Right atrium auricular region (tissue), 2 donors: Measurements from ENCODE around the gene INTS4. TPM values are rescaled to one million over a fixed set of nuclear protein-coding genes. Genes with fewer than 3 reads are reported as not detected.

Experiments used
- DNase-seq: peaks from one replicate; pipeline ENCODE4 v3.0.0-alpha.2; 2019; ENCODE audit warnings: low spot score
- H3K27ac ChIP-seq, 2 donors: fragments of 200-600 bp; sonication (generic); 1 replicate in 1 of 2; 2 replicates in 1 of 2; pipeline ENCODE4 v1.5.1; 2016 to 2019
- H3K27me3 ChIP-seq, 2 donors: fragments of 200-600 bp; sonication (generic); one replicate each; pipeline versions ENCODE4 v1.5.1 to v1.6.0; 2017 to 2019
- H3K36me3 ChIP-seq: fragments of 200-600 bp; sonication (generic); one replicate; pipeline ENCODE4 v1.5.1; 2016
- H3K4me1 ChIP-seq, 2 donors: fragments of 200-600 bp; sonication (generic); one replicate each; pipeline versions ENCODE4 v1.5.1 to v1.6.0; 2017 to 2019
- H3K4me3 ChIP-seq, 2 donors: fragments of 200-600 bp; sonication (generic); 1 replicate in 1 of 2; 2 replicates in 1 of 2; pipeline ENCODE4 v1.5.1; 2017 to 2019; ENCODE audit warnings: mild to moderate bottlenecking in 1 of 2, moderate library complexity in 1 of 2
- H3K9me3 ChIP-seq, 2 donors: fragments of 200-600 bp; sonication (generic); one replicate each; pipeline ENCODE4 v1.5.1; 2019
- total RNA-seq, 2 donors: library from RNA; depleted of rRNA; stranded (reverse); fragments of >200 nt; gene quantifications; one replicate each; pipeline ENCODE4 v1.1.0, GENCODE V29; 2016
- TF ChIP-seq, protein P1 (sequence below), 2 donors: fragments of 200-600 bp; sonication (generic); IDR thresholded peaks; one replicate each; pipeline ENCODE4 v1.5.1; 2019; ENCODE audit warnings: antibody characterized with exemption in 2 of 2

INTS4 gene
- total RNA-seq, 2 donors from 2014 or later = 9.9 to 12.3 TPM

DNA sequence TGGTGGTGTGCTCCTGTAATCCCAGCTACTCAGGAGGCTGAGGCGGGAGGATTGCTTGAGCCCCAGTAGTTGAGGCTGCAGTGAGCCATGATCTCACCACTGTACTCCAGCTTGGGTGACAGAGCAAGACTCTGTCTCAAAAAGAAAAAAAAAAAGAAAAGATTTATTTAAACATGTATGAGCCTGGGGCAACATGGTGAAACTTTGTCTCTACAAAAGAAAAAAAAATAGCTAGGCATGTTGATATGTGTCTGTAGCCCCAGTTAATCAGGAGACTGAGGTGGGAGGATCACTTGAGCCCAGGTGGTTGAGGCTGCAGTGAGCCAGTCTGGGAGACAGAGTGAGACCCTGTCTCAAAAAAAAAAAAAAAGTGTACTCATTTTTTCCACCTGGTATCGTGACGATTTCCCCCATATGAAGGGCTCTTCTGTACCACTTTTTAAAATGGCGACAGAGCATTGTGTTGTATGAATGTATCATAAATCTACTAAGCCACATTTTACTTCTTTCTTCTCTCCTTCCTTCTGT lies 45.0 kb upstream of the INTS4 start:
- no peak overlapping the region for H3K4me3 ChIP-seq
- peak overlapping the region in 1 of 2 donors; percentile 55 for H3K27ac ChIP-seq

DNA sequence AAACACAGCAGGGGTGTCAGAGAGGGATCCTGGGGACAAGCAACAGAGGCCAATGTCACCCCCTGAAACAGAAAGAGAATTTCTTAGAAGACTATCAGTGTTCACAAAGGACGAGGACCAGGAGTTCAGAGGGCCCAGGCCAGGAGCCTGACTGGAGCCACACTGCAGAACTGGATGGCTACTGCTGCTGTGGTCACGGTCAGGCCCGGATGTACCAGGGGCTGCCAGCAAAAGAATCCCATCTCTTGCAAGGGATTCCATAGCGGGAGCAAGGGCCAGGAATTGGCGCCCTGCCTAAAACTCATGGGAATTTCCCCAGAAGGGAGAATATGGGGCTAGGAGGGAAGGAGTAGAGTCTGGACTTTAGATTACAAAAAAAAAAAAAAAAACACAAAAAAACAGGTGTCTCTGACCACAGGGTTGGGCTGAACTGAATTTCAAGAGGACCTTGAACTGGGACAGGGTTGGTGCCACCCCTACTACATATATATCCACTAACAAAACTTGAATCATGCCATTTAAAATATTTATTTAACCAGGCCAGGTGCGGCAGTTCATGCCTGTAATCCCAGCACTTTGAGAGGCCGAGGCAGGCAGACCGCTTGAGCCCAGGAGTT lies 44.3 kb upstream of the INTS4 start:
- Histone ChIP-seq H3K4me3 (no peak overlapping the region), H3K27ac (no peak overlapping the region), H3K36me3 (no peaks in the 10 kb centered on the region), H3K9me3 (no peaks in the 10 kb centered on the region), H3K4me1 (peaks cover 0 to 14% of the 10 kb centered on the region in 2 donors), H3K27me3 (no peaks in the 10 kb centered on the region)
- no peak for DNase-seq
- TF ChIP-seq, protein P1, sequence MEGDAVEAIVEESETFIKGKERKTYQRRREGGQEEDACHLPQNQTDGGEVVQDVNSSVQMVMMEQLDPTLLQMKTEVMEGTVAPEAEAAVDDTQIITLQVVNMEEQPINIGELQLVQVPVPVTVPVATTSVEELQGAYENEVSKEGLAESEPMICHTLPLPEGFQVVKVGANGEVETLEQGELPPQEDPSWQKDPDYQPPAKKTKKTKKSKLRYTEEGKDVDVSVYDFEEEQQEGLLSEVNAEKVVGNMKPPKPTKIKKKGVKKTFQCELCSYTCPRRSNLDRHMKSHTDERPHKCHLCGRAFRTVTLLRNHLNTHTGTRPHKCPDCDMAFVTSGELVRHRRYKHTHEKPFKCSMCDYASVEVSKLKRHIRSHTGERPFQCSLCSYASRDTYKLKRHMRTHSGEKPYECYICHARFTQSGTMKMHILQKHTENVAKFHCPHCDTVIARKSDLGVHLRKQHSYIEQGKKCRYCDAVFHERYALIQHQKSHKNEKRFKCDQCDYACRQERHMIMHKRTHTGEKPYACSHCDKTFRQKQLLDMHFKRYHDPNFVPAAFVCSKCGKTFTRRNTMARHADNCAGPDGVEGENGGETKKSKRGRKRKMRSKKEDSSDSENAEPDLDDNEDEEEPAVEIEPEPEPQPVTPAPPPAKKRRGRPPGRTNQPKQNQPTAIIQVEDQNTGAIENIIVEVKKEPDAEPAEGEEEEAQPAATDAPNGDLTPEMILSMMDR (IDR thresholded peaks at IDR 0.05) = no peak

More for the DNA sequence above, 45.0 kb upstream of the INTS4 start:
- Histone ChIP-seq H3K9me3 (no peaks in the 10 kb centered on the region), H3K36me3 (no peaks in the 10 kb centered on the region), H3K27me3 (no peaks in the 10 kb centered on the region), H3K4me1 (peaks cover 0 to 14% of the 10 kb centered on the region in 2 donors)
- no peak for DNase-seq
- TF ChIP-seq, protein P1 (IDR thresholded peaks at IDR 0.05) = no peak

DNA sequence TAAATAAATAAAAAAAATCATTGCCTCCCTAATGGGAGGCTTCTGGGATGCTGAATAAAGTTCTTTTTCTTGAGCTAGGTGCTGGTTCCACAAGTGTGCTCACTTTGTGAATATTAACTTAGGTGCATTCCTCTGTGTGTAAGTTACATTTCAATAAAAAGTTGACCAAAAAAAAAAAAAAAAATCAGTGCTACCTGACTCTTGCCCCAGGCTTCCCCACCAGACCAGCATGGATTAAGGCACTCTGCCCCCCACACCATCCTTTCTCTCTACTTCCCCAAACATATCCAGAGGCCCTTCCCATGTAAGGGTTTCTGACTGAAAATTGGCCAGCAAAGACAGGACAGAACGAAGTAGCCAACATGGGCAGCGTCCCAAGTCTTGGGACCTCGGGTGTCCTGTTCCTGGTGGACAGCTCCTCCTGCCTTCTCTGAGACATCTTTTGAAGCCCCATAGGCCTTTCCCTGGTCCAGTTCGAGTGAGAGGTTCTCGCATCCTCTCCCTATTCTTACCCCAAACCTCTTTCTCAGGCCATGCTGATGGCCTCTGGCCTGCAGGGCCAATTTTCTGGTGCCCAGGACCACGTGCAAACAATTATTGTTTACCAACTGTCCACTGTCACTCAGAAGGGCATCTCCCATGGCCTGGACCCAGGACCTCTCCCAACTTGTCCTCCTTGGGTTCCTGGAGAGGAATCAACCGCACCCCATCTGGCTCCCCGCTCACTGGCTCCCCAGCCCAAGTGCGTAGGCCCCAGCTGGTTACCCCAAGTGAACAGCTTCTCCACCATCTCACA lies 43.6 kb upstream of the INTS4 start:
- TF ChIP-seq, protein P1 (IDR thresholded peaks at IDR 0.05) = no peak
- Histone ChIP-seq H3K9me3 (no peaks in the 10 kb centered on the region), H3K4me1 (peaks cover 0 to 14% of the 10 kb centered on the region in 2 donors), H3K27me3 (no peaks in the 10 kb centered on the region), H3K36me3 (no peaks in the 10 kb centered on the region), H3K27ac (no peak overlapping the region), H3K4me3 (no peak overlapping the region)
- DNase-seq = no peak

DNA sequence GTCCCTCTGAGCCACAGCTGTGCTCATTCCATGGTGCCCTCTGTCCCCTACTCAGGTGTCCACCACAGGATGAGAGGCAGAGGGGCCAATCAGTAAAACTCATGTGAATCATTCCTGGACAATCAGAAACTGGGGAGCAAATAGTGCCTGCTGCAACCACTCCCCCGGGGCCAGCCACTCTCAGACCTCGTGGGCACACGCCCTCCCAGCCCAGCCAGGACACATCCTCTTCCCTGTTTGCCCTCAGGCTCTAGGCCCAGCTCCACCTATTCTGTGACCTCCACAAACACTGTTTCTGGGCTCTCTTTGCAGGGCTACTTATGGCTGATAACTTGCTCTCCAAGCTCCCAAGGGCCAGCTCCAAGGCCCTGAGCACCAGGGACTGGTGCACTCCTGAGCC lies 42.6 kb upstream of the INTS4 start:
- no peaks in the 10 kb centered on the region for H3K36me3 ChIP-seq

DNA sequence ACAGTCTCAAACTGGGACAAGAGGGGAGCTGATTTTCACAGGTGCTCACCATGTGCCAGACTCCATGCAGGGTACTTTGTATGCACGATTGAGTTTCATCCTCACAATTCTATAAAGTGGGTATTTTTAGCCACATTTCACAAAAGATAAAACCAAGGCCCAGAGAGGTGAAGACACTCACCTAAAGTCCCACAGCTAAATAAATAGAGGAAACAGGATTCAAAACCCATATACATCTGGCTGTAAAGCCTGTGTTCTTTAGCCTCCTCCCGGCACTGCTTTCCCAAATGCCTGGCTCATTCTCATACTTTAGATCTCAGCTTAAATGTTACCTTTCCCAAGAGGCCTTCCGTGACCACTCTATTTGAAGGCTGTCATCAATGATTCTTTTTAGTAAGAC lies 41.8 kb upstream of the INTS4 start:
- Histone ChIP-seq H3K4me1 (peaks cover 0 to 14% of the 10 kb centered on the region in 2 donors), H3K36me3 (no peaks in the 10 kb centered on the region), H3K4me3 (no peak overlapping the region), H3K9me3 (no peaks in the 10 kb centered on the region), H3K27ac (no peak overlapping the region), H3K27me3 (no peaks in the 10 kb centered on the region)
- TF ChIP-seq, protein P1 (IDR thresholded peaks at IDR 0.05) = no peak
- no peak for DNase-seq

More for the DNA sequence above, 42.6 kb upstream of the INTS4 start:
- Histone ChIP-seq H3K4me1 (peaks cover 0 to 14% of the 10 kb centered on the region in 2 donors), H3K27me3 (no peaks in the 10 kb centered on the region), H3K9me3 (no peaks in the 10 kb centered on the region), H3K4me3 (no peak overlapping the region), H3K27ac (no peak overlapping the region)
- TF ChIP-seq, protein P1 (IDR thresholded peaks at IDR 0.05) = no peak
- no peak for DNase-seq
